ENCODE data around the gene RELL1.

RELL1 gene

GRCh38 chr4:37591349-37591748 lies 94.8 kb downstream of the RELL1 start:
- no peak for DNase-seq

GRCh38 chr4:37590016-37590415 lies 96.2 kb downstream of the RELL1 start:
- no peak for DNase-seq

DNA sequence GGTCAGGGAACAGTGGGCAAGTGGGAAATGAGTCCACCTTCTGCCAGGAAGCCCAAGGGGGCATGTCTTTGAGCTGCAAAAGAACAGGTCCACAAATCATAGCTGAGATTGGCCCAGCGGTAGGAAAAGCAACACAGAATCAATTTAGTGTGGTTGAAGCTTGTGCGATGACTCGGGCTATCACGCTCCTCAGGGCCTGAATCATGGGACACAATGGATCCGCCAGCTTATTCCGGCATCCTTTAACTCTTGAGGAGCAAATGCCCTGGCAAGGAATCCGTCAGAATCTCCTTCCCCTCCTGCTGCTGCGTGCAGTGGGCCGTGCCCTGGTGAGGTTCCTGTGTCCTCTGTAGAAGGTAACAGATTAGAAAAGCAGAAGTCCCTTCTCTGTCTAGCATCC lies 98.0 kb downstream of the RELL1 start:
- no peak for DNase-seq

DNA sequence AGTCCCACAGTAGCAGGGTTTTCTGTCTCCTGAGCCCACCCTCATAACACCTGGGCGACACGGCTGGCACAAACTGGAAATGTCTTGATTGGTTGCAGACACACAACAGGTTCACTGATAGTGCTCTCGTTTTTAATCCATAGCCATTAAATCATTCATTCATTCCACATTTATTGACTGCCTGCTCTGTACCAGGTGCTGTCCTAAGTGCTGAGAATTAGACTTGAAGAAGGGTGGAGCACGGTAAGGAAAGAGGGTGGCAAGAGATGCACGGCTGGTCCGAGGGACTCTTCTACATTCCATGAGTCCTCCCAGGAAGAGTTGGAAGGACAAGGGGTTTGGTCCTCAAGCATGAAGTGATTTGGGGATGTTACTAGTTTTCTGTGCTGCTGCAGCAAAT lies 100.0 kb downstream of the RELL1 start:
- DNase-seq = no peak

DNA sequence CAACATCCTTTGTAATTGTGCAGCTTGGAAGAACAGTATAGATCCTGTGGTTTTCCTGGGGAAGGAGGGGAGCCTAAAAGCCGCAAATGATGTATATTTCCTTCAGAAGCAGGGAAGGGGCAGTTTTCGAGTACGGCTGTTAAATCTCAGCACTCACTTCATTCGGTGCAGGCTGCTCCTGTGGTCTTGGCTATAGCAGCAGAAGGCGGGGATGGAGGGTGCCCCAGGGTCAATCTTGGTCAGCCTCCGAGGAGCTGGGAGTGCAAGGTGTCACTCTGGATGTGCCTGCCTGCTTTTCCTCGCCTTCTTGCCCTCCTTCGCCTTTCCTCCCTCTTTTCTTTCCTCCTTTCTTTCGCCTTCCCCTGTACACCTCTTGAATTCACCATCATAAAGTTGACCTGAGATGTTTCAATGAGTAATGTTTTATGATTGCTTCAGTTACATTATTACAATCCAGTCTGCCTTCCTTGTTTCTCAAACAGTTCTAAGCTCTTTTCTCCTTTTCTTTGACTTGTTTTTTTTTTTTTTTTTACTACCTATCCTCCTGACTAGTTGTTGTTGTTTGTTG lies 101.6 kb downstream of the RELL1 start:
- no peak for DNase-seq

GRCh38 chr4:37584071-37584470 lies 102.1 kb downstream of the RELL1 start:
- DNase-seq = no peak

GRCh38 chr4:37573566-37573965 lies 112.6 kb downstream of the RELL1 start:
- no peak for DNase-seq

DNA sequence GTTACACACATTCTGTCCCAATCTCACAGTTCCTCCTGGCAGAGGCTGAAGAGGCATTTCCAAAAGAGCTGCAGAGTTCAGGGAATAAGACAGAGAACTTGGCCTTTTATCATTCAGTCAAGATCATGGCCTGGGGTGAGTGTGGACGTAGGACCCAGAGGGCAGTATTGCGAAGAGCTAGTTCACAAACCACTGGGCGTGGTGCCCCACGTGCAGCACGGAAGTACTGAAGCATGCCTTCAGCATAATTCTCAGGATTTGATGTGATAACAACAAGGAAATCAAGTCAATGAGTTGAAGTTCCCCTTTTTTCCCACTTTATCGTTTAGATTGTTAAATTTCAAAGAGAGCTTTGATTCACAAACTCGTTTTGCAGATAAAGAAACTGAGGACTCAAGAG lies 117.7 kb downstream of the RELL1 start:
- no peak for DNase-seq

DNA sequence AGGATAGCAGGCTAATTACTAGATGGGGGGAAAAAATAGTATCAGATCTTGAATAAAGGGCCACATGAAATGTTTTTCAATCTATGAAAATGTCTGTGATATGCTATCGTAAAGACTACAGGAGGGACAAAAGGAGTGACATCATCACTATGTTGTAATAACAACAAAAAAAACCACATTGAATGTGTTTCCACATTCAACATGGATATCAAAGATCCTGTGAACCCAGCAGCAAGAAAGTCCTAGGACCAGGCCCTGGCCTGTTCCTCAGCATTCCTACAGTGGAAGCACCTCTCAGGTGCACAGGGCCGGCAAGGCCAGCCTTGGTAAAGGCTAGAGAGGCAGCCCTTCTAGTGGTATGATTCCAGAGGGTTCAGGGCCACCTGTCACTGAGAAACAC lies 118.3 kb downstream of the RELL1 start:
- DNase-seq = no peak

GRCh38 chr4:37562592-37562991 lies 123.6 kb downstream of the RELL1 start:
- DNase-seq = no peak

DNA sequence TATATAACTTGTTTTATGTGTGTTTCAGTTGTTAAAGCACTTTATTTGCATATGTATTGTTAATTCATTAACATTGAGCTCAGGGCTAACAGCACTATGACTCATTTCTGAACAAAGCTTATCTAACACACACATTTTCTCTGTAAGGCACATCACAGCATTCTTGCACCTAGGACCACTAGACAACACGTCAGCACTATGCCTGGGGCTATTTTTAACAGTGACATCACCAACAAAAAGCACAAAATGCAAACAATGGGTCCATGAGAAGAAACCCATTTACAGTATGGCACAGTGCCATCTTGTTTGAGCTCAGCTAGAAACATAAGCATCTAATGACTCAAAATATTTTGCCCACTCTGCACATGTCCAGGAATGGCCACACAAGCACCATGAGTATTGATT lies 124.4 kb downstream of the RELL1 start:
- DNase-seq = no peak

- no peak for DNase-seq
These were observed 124.9 kb downstream of the RELL1 start for GRCh38 chr4:37561196-37561802.
